Ectodermal cell (in vitro differentiated cells): Measurements from ENCODE around the gene CERS6.

Experiments used
- H3K27ac ChIP-seq: 2 replicates; pipeline ENCODE4 v1.7.0; 2013; ENCODE audit warnings: mild to moderate bottlenecking, low read depth, low read length; ENCODE audit not compliant: insufficient read depth, poor library complexity, severe bottlenecking
- H3K27me3 ChIP-seq: 2 replicates; pipeline ENCODE4 v1.7.0; 2013; ENCODE audit warnings: mild to moderate bottlenecking, low read length; ENCODE audit not compliant: insufficient read depth, control insufficient read depth, poor library complexity, severe bottlenecking
- H3K36me3 ChIP-seq: one replicate; pipeline ENCODE4 v1.7.0; 2013; ENCODE audit warnings: low read length; ENCODE audit not compliant: control insufficient read depth, insufficient read depth
- H3K4me1 ChIP-seq: one replicate; pipeline ENCODE4 v1.7.0; 2013; ENCODE audit warnings: low read length; ENCODE audit not compliant: control insufficient read depth, insufficient read depth
- H3K4me3 ChIP-seq: 2 replicates; pipeline ENCODE4 v1.7.0; 2013; ENCODE audit warnings: low read depth, low read length, control low read depth; ENCODE audit not compliant: insufficient read depth
- H3K9me3 ChIP-seq: 2 replicates; pipeline ENCODE4 v1.7.0; 2013; ENCODE audit warnings: mild to moderate bottlenecking, low read length, moderate library complexity; ENCODE audit not compliant: control insufficient read depth
- WGBS, 2 experiments: methylation state at CpG; one replicate each; pipeline ENCODE4 v1.1.7; 2013; ENCODE audit warnings: missing lambda C conversion rate in 2 of 2; 5-methylcytosine and 5-hydroxymethylcytosine counted together

Gene CERS6

GRCh38 chr2:168611091-168611490 lies 155.0 kb downstream of the CERS6 start:
- H3K27ac ChIP-seq = no peak overlapping the region
- no peaks in the 10 kb centered on the region for H3K27me3 ChIP-seq

GRCh38 chr2:168611896-168612650 lies 156.0 kb downstream of the CERS6 start:
- no peaks in the 10 kb centered on the region for H3K36me3 ChIP-seq
- 94 to 96% methylated on average over 4 of the region's 4 CpGs for WGBS, 2 experiments
- H3K27me3 ChIP-seq = no peaks in the 10 kb centered on the region
- no peak overlapping the region for H3K4me3 ChIP-seq
- H3K27ac ChIP-seq = no peak overlapping the region
- H3K4me1 ChIP-seq = no peaks in the 10 kb centered on the region
- no peaks in the 10 kb centered on the region for H3K9me3 ChIP-seq

More at GRCh38 chr2:168611091-168611490, 155.0 kb downstream of the CERS6 start:
- Histone ChIP-seq H3K4me3 (no peak overlapping the region), H3K9me3 (no peaks in the 10 kb centered on the region), H3K4me1 (no peaks in the 10 kb centered on the region), H3K36me3 (no peaks in the 10 kb centered on the region)

DNA sequence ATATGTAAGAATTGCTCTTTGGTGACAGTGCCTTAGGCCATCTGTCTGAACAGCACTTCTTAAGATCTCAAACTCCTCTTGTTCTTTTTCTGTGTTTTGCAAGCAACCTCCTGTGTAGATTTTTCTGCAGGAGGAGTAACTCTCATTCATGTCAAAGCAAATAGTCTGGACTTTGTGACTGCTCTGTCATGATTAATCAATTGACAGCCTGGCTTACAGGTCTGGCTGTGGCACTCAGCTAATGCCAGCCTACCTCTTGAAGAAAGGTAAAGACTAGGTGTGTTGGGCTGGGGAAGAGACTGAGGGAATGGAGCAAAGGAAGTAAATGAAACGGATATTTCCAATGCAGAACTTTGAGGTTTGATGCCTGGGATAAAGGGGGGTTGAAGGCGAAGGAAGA lies 156.6 kb downstream of the CERS6 start:
- Histone ChIP-seq H3K36me3 (no peaks in the 10 kb centered on the region), H3K27me3 (no peaks in the 10 kb centered on the region), H3K4me1 (no peaks in the 10 kb centered on the region), H3K9me3 (no peaks in the 10 kb centered on the region), H3K4me3 (no peak overlapping the region), H3K27ac (no peak overlapping the region)
- WGBS, 2 experiments = 93 to 97% methylated on average over 2 of the region's 2 CpGs

DNA sequence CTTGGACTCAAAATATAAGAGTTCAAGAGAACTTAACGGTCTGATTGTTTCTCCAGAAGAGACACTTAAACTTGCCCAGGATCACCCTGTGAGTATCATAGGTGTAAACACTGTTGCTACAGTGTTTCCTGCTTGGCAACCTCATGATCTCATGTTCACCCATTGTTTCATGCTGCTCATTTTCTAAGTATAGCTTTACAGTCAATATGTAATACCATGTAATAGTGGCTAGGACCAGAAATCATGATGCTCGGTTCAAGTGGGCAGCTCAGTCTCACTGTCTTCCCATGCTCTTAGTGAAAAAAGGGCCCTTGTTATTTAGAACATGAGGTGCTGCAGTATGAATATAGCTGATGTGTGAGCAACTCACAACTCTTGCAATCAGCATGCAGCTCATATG lies 157.5 kb downstream of the CERS6 start:
- WGBS, 2 experiments = 94 to 98% methylated on average over 2 of the region's 2 CpGs
- H3K27ac ChIP-seq = no peak overlapping the region
- H3K4me1 ChIP-seq = no peaks in the 10 kb centered on the region
- H3K27me3 ChIP-seq = no peaks in the 10 kb centered on the region
- no peaks in the 10 kb centered on the region for H3K36me3 ChIP-seq
- no peak overlapping the region for H3K4me3 ChIP-seq
- no peaks in the 10 kb centered on the region for H3K9me3 ChIP-seq

DNA sequence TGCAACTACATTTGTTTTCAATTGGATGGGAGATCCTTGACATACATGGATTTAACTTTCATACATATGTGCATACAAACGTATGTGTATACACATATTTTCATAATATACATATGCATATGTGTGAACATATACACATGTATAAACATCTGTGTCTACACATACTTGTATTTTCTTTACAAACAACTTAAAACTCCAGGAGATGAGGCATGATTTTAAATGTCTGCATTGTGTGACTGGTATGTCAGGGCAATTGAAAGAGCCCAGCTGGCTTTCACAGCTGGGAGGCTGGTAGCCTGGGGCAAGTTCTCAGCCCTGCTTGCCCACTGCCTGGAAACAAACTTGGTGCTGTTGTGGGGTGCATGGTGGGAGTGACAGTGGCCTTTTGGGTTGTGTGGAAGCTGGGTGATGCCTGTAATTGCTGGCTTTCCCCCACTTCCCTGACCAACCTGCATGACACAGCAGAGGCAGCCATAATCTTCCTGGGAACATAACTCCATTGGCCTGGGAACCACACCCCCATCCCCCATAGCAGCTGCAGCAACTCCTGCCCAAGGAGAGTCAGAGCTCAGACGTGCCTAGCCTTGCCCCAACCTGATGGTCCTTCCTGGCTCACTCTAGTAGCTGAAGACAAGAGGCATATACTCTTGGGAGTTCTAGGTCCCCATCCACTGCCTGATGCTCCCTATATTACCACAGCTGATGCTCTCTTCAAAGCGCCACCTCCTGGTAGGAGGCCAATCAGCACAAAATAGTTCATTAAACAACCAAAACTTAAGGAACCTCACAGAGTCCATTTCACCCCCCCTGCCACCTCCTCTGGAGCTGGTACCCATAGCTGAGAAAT lies 158.3 kb downstream of the CERS6 start:
- H3K36me3 ChIP-seq = no peaks in the 10 kb centered on the region
- 92 to 97% methylated on average over 2 of the region's 3 CpGs for WGBS, 2 experiments
- no peaks in the 10 kb centered on the region for H3K27me3 ChIP-seq
- H3K9me3 ChIP-seq = no peaks in the 10 kb centered on the region
- H3K27ac ChIP-seq = no peak overlapping the region
- no peaks in the 10 kb centered on the region for H3K4me1 ChIP-seq
- no peak overlapping the region for H3K4me3 ChIP-seq

- 94 to 97% methylated on average over 2 of the region's 2 CpGs for WGBS, 2 experiments
- no peaks in the 10 kb centered on the region for H3K9me3 ChIP-seq
- H3K36me3 ChIP-seq = no peaks in the 10 kb centered on the region
- H3K4me1 ChIP-seq = no peaks in the 10 kb centered on the region
- H3K4me3 ChIP-seq = no peak overlapping the region
- H3K27ac ChIP-seq = no peak overlapping the region
- no peaks in the 10 kb centered on the region for H3K27me3 ChIP-seq
Measured at GRCh38 chr2:168620554-168620953, 164.5 kb downstream of the CERS6 start.

DNA sequence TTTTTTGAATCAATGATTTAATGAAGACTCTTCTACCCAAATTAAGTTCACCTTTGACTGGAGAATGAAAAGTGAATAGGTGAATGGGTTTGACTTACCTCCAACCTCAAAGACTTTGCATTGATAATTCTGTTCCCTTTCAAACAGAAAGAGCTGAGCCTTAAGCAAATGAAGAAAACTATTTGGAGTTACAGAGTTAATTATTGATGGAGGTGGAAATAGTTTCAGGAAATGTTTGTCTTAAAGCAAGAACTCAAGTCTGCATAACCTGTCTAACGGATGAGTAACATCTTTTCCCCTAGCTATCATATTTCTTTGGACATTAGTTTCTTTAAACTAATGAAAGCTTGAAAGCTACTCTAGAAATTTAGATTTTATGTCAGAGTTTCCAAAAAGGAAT lies 166.5 kb downstream of the CERS6 start:
- Histone ChIP-seq H3K9me3 (no peaks in the 10 kb centered on the region), H3K4me3 (no peak overlapping the region), H3K27me3 (no peaks in the 10 kb centered on the region), H3K36me3 (no peaks in the 10 kb centered on the region), H3K27ac (no peak overlapping the region), H3K4me1 (peaks cover 5% of the 10 kb centered on the region)
- 91 to 100% methylated on average over 1 of the region's 1 CpG for WGBS, 2 experiments

DNA sequence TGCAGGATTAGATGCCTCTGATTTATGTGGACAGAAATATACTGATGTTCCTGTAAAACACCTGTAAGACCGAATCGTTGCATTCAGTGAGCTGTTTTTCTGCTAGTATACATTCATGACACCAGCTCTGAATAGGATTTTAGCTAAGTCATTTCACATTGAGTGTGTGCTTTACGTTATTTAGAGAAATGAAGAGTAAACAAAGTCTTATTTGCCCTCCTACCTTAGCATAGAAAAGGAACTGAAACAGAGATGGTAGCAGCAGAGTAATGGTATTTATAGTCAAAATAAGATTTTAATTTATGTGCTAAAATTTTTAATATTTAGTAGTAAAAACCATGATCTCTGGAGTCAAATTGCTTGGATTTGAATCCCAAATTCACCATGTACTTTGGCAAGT lies 168.0 kb downstream of the CERS6 start:
- no peaks in the 10 kb centered on the region for H3K27me3 ChIP-seq
- H3K4me3 ChIP-seq = no peak overlapping the region
- no peak overlapping the region for H3K27ac ChIP-seq
- 94 to 100% methylated on average over 3 of the region's 3 CpGs for WGBS, 2 experiments
- no peaks in the 10 kb centered on the region for H3K36me3 ChIP-seq
- no peaks in the 10 kb centered on the region for H3K9me3 ChIP-seq
- H3K4me1 ChIP-seq = peaks cover 5% of the 10 kb centered on the region

GRCh38 chr2:168626096-168626495 lies 170.0 kb downstream of the CERS6 start:
- H3K36me3 ChIP-seq = no peaks in the 10 kb centered on the region
- no peaks in the 10 kb centered on the region for H3K27me3 ChIP-seq
- WGBS, 2 experiments = 88 to 94% methylated on average over 4 of the region's 4 CpGs
- no peaks in the 10 kb centered on the region for H3K9me3 ChIP-seq
- no peak overlapping the region for H3K4me3 ChIP-seq
- peaks cover 5% of the 10 kb centered on the region for H3K4me1 ChIP-seq
- no peak overlapping the region for H3K27ac ChIP-seq

DNA sequence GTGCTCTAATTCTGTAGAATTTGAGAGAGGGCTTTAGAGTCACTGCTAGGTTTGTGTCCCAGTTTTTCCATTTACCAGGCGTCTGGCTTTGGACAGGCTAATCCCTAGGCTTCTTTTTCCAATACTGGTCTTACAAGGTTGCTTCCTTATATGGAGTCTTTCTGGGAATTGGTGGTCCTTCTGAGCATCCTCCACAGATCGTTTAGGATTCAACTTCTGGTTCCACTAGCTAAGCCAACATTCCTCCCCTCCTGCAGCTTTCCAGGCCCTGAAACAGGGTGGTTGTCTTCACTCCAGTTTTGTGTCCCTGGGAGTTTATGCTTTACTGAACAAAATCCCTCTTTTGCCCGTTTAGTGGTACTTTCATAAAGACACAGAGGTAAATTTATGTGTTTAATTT lies 170.6 kb downstream of the CERS6 start:
- H3K9me3 ChIP-seq = no peaks in the 10 kb centered on the region
- H3K36me3 ChIP-seq = no peaks in the 10 kb centered on the region
- no peaks in the 10 kb centered on the region for H3K27me3 ChIP-seq
- no peak overlapping the region for H3K27ac ChIP-seq
- peaks cover 5% of the 10 kb centered on the region for H3K4me1 ChIP-seq
- 47 to 66% methylated on average over 3 of the region's 3 CpGs for WGBS, 2 experiments
- H3K4me3 ChIP-seq = no peak overlapping the region
